ENCODE measurements around the gene NEDD4L.

NEDD4L gene

GRCh38 chr18:58158008-58158407 is 114.0 kb downstream of the NEDD4L start:
- no peak overlapping the region for H3K9ac ChIP-seq (ENCODE audit: low read length)
- no peaks in the 10 kb centered on the region for H3K9me3 ChIP-seq (ENCODE audit: insufficient read depth, low read length)
- H3K4me3 ChIP-seq (ENCODE audit: insufficient read depth, low read length, poor library complexity, severe bottlenecking) = no peak overlapping the region
- no peaks in the 10 kb centered on the region for H3K27me3 ChIP-seq (ENCODE audit: low read length)
- no peak overlapping the region for H3K27ac ChIP-seq (ENCODE audit: low read depth, low read length)
- H4K20me1 ChIP-seq (ENCODE audit: low read depth, low read length) = no peaks in the 10 kb centered on the region; the same call in 1 of the 2 replicates
- H3F3A ChIP-seq (ENCODE audit: insufficient read depth) = no peaks in the 10 kb centered on the region
- no peaks in the 10 kb centered on the region for H3K36me3 ChIP-seq (ENCODE audit: low read length)
- H3K79me2 ChIP-seq (ENCODE audit: insufficient read depth, low read length) = no peaks in the 10 kb centered on the region
- no peak overlapping the region for H3K4me2 ChIP-seq (ENCODE audit: low read depth, low read length, poor library complexity, severe bottlenecking)
- H3K9me2 ChIP-seq (replicated peaks; ENCODE audit: insufficient read depth, low read length) = no peaks in the 10 kb centered on the region
- H2AFZ ChIP-seq (ENCODE audit: low read depth, low read length, severe bottlenecking) = no peak overlapping the region
- no peak for TF ChIP-seq EZH2phosphoT487 (conservative IDR thresholded peaks at IDR 0.05; ENCODE audit: low read length)
- TF ChIP-seq, protein P1, sequence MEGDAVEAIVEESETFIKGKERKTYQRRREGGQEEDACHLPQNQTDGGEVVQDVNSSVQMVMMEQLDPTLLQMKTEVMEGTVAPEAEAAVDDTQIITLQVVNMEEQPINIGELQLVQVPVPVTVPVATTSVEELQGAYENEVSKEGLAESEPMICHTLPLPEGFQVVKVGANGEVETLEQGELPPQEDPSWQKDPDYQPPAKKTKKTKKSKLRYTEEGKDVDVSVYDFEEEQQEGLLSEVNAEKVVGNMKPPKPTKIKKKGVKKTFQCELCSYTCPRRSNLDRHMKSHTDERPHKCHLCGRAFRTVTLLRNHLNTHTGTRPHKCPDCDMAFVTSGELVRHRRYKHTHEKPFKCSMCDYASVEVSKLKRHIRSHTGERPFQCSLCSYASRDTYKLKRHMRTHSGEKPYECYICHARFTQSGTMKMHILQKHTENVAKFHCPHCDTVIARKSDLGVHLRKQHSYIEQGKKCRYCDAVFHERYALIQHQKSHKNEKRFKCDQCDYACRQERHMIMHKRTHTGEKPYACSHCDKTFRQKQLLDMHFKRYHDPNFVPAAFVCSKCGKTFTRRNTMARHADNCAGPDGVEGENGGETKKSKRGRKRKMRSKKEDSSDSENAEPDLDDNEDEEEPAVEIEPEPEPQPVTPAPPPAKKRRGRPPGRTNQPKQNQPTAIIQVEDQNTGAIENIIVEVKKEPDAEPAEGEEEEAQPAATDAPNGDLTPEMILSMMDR (IDR thresholded peaks at IDR 0.05; ENCODE audit: insufficient read depth, low read length, poor library complexity, severe bottlenecking) = no peak

DNA sequence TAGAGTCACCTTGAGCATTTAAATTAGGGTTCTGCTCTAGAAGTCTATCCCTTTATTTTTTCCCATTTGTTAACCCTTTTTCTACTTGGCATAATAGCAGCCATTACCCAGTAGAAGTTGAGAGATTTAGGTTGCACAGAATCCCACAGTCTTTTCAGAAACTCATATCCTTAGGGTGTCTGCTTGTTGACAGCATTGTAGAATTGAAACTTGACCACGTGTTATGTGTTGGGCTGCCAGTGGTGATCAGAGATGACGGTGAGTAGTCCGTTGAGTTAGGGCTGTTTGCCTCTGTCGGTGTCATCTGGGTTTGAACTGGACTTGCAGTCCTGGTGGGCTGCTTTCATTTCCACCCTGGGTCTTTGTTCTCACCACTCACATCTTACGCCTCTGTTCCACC is 114.4 kb downstream of the NEDD4L start:
- no peak overlapping the region for H3K4me2 ChIP-seq (ENCODE audit: low read depth, low read length, poor library complexity, severe bottlenecking)
- H3K27me3 ChIP-seq (ENCODE audit: low read length) = 0 out of 2 replicates have a peak, but pooled peaks cover 1% of the 10 kb centered on the region
- H4K20me1 ChIP-seq (ENCODE audit: low read depth, low read length) = no peaks in the 10 kb centered on the region; the same call in 1 of the 2 replicates
- no peaks in the 10 kb centered on the region for H3K79me2 ChIP-seq (ENCODE audit: insufficient read depth, low read length)
- no peaks in the 10 kb centered on the region for H3K36me3 ChIP-seq (ENCODE audit: low read length)
- no peak overlapping the region for H3K9ac ChIP-seq (ENCODE audit: low read length)
- no peaks in the 10 kb centered on the region for H3K9me3 ChIP-seq (ENCODE audit: insufficient read depth, low read length)
- TF ChIP-seq EZH2phosphoT487 (conservative IDR thresholded peaks at IDR 0.05; ENCODE audit: low read length) = no peak
- TF ChIP-seq, protein P1 (IDR thresholded peaks at IDR 0.05; ENCODE audit: insufficient read depth, low read length, poor library complexity, severe bottlenecking) = no peak
- no peak overlapping the region for H3K4me3 ChIP-seq (ENCODE audit: insufficient read depth, low read length, poor library complexity, severe bottlenecking)
- H2AFZ ChIP-seq (ENCODE audit: low read depth, low read length, severe bottlenecking) = no peak overlapping the region
- no peaks in the 10 kb centered on the region for H3F3A ChIP-seq (ENCODE audit: insufficient read depth)
- no peak overlapping the region for H3K27ac ChIP-seq (ENCODE audit: low read depth, low read length)
- H3K9me2 ChIP-seq (replicated peaks; ENCODE audit: insufficient read depth, low read length) = no peaks in the 10 kb centered on the region

DNA sequence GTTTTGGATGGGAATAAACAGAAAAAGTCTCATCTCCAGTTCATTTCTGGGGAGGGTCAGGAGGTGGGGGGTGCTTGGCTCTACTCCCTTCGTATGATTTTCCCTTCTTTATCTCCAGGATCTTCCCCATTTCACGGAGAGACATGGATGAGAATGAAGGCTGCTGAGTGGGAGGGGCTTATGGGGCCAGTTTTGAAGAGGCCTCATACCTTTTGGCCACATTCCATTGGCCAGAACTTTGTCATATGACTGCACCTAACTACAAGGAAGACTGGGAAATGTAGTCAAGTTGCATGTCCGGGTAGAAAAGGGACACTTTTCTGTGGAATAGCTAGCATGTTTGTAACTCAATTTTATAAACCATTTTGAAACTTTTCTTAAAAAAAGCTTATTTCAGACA is 117.6 kb downstream of the NEDD4L start:
- no peak for TF ChIP-seq EZH2phosphoT487 (conservative IDR thresholded peaks at IDR 0.05; ENCODE audit: low read length)
- TF ChIP-seq, protein P1 (IDR thresholded peaks at IDR 0.05; ENCODE audit: insufficient read depth, low read length, poor library complexity, severe bottlenecking) = no peak
- no peak overlapping the region for H3K9ac ChIP-seq (ENCODE audit: low read length)
- no peak overlapping the region for H3K4me2 ChIP-seq (ENCODE audit: low read depth, low read length, poor library complexity, severe bottlenecking)
- peak overlapping the region; percentile 17 for H2AFZ ChIP-seq (ENCODE audit: low read depth, low read length, severe bottlenecking)
- 0 out of 2 replicates have a peak, but pooled peaks cover 2% of the 10 kb centered on the region for H3K27me3 ChIP-seq (ENCODE audit: low read length)
- no peaks in the 10 kb centered on the region for H3K9me2 ChIP-seq (replicated peaks; ENCODE audit: insufficient read depth, low read length)
- H3K4me3 ChIP-seq (ENCODE audit: insufficient read depth, low read length, poor library complexity, severe bottlenecking) = no peak overlapping the region
- H4K20me1 ChIP-seq (ENCODE audit: low read depth, low read length) = no peaks in the 10 kb centered on the region
- no peaks in the 10 kb centered on the region for H3F3A ChIP-seq (ENCODE audit: insufficient read depth)
- no peak overlapping the region for H3K27ac ChIP-seq (ENCODE audit: low read depth, low read length)
- no peaks in the 10 kb centered on the region for H3K36me3 ChIP-seq (ENCODE audit: low read length)
- no peaks in the 10 kb centered on the region for H3K9me3 ChIP-seq (ENCODE audit: insufficient read depth, low read length)
- H3K79me2 ChIP-seq (ENCODE audit: insufficient read depth, low read length) = no peaks in the 10 kb centered on the region
